GM21447 (cell line): ENCODE results near the gene CDC25C.
A peak's percentile ranks its signal among the peaks of the same experiment; 100 is the strongest.

Source experiments
- ATAC-seq: cut with Tn5 transposase; IDR thresholded peaks from one replicate; pipeline ENCODE4 v1.9.1; 2021; ENCODE audit not compliant: unreplicated experiment

The CDC25C gene

GRCh38 chr5:138331449-138332368 lies at the start of gene CDC25C:
CDC25C (minus strand) TSS chr5:138331804; CDS start chr5:138331180, 624 bp downstream.
- peak; percentile 99 for ATAC-seq

- ATAC-seq = no peak
Observed at GRCh38 chr5:138372653-138373052, 41.0 kb upstream of the CDC25C start.

GRCh38 chr5:138372225-138372624 lies 40.6 kb upstream of the CDC25C start:
- ATAC-seq = peak; percentile 81

GRCh38 chr5:138371454-138371853 lies 39.9 kb upstream of the CDC25C start:
- no peak for ATAC-seq

GRCh38 chr5:138370537-138370936 lies 38.9 kb upstream of the CDC25C start:
- no peak for ATAC-seq

- no peak for ATAC-seq
Observed at GRCh38 chr5:138369706-138370105, 38.1 kb upstream of the CDC25C start.

- ATAC-seq = no peak
Observed at GRCh38 chr5:138369261-138369660, 37.7 kb upstream of the CDC25C start.

- no peak for ATAC-seq
Observed at GRCh38 chr5:138366632-138367382, 35.2 kb upstream of the CDC25C start.

- ATAC-seq = no peak
Observed at GRCh38 chr5:138364576-138364975, 33.0 kb upstream of the CDC25C start.

- no peak for ATAC-seq
Observed at GRCh38 chr5:138360941-138361452, 29.4 kb upstream of the CDC25C start.

GRCh38 chr5:138359621-138360020 lies 28.0 kb upstream of the CDC25C start:
- ATAC-seq = no peak

GRCh38 chr5:138354926-138355378 lies 23.3 kb upstream of the CDC25C start:
- ATAC-seq = peak; percentile 50

GRCh38 chr5:138354387-138354786 lies 22.8 kb upstream of the CDC25C start:
- no peak for ATAC-seq

- ATAC-seq = no peak
Observed at GRCh38 chr5:138353560-138354080, 22.0 kb upstream of the CDC25C start.

GRCh38 chr5:138352722-138353559 lies 21.3 kb upstream of the CDC25C start:
- peak; percentile 39 for ATAC-seq

GRCh38 chr5:138352071-138352721 lies 20.6 kb upstream of the CDC25C start, which contains the start of gene KDM3B:
KDM3B (plus strand) TSS chr5:138352685; CDS start chr5:138352796, 111 bp downstream.
- ATAC-seq = peak; percentile 54

- ATAC-seq = no peak
Observed at GRCh38 chr5:138351517-138351916, 19.9 kb upstream of the CDC25C start.

GRCh38 chr5:138351056-138351455 lies 19.5 kb upstream of the CDC25C start:
- no peak for ATAC-seq

GRCh38 chr5:138350563-138350890 lies 18.9 kb upstream of the CDC25C start:
- no peak for ATAC-seq
